ENCODE measurements around the gene TRAK2. TPM values are rescaled to one million over a fixed set of nuclear protein-coding genes. Genes with fewer than 3 reads are reported as not detected.
"Not testable (repeated sequence)": the region's sequence is repeated elsewhere in the genome, so short reads cannot be mapped to it uniquely, and the experiment has no call there.

TRAK2 gene
- total and polyA plus RNA-seq, 4 donors, result 35.9 to 128 (median 102) TPM

- Histone ChIP-seq H3K36me3 (ENCODE audit: control insufficient read depth in 1 of 2, insufficient read depth in 2 of 2, low read length in 1 of 2) (no peaks in the 10 kb centered on the region), H3K4me3 (ENCODE audit: low read length in 2 of 2) (no peak overlapping the region), H3K27me3 (ENCODE audit: control insufficient read depth in 1 of 2, insufficient read depth in 2 of 2, low read length in 1 of 2) (no peaks in the 10 kb centered on the region), H3K9me3 (ENCODE audit: control insufficient read depth, low read length) (no peaks in the 10 kb centered on the region), H3K27ac (ENCODE audit: low read depth in 1 of 2, low read length in 2 of 2) (no peak overlapping the region), H3K4me1 (ENCODE audit: control insufficient read depth in 1 of 2, insufficient read depth in 2 of 2, low read length in 2 of 2) (peaks cover 0 to 3% of the 10 kb centered on the region in 2 donors)
- intact Hi-C loops (cut with DNase I), result no loop called here
- ATAC-seq (ENCODE audit: low FRiP score) (no peak), DNase-seq (no peak)
- WGBS, 2 donors, result 78 to 82% methylated on average over 7 of the region's 7 CpGs
These were observed 9.8 kb downstream of the TRAK2 start for GRCh38 chr2:201441409-201441808.

- WGBS, 2 donors, result 54 to 60% methylated on average over 1 of the region's 1 CpG
- no peak for DNase-seq
- H3K4me1 ChIP-seq (ENCODE audit: control insufficient read depth in 1 of 2, insufficient read depth in 2 of 2, low read length in 2 of 2), result peaks cover 0 to 3% of the 10 kb centered on the region in 2 donors
- H3K27ac ChIP-seq (ENCODE audit: low read depth in 1 of 2, low read length in 2 of 2), result no peak overlapping the region
- intact Hi-C loops (cut with DNase I), result no loop called here
- H3K36me3 ChIP-seq (ENCODE audit: control insufficient read depth in 1 of 2, insufficient read depth in 2 of 2, low read length in 1 of 2), result no peaks in the 10 kb centered on the region
- H3K27me3 ChIP-seq (ENCODE audit: control insufficient read depth in 1 of 2, insufficient read depth in 2 of 2, low read length in 1 of 2), result no peaks in the 10 kb centered on the region
- no peak overlapping the region for H3K4me3 ChIP-seq (ENCODE audit: low read length in 2 of 2)
- ATAC-seq (ENCODE audit: low FRiP score), result no peak
- H3K9me3 ChIP-seq (ENCODE audit: control insufficient read depth, low read length), result no peaks in the 10 kb centered on the region
These were observed 11.1 kb downstream of the TRAK2 start for GRCh38 chr2:201440182-201440581.

- H3K9me3 ChIP-seq (ENCODE audit: control insufficient read depth, low read length); H3K36me3 ChIP-seq (ENCODE audit: control insufficient read depth in 1 of 2, insufficient read depth in 2 of 2, low read length in 1 of 2); H3K4me1 ChIP-seq (ENCODE audit: control insufficient read depth in 1 of 2, insufficient read depth in 2 of 2, low read length in 2 of 2); intact Hi-C loops (cut with DNase I); ATAC-seq (ENCODE audit: low FRiP score); H3K27ac ChIP-seq (ENCODE audit: low read depth in 1 of 2, low read length in 2 of 2); H3K27me3 ChIP-seq (ENCODE audit: control insufficient read depth in 1 of 2, insufficient read depth in 2 of 2, low read length in 1 of 2); DNase-seq; H3K4me3 ChIP-seq (ENCODE audit: low read length in 2 of 2): not testable (repeated sequence)
- 99 to 100% methylated on average over 1 of the region's 3 CpGs for WGBS, 2 donors
These were observed 11.8 kb downstream of the TRAK2 start for GRCh38 chr2:201439336-201439922.

GRCh38 chr2:201436141-201436540 is 15.1 kb downstream of the TRAK2 start:
- intact Hi-C loops (cut with DNase I), result no loop called here
- 96 to 97% methylated on average over 2 of the region's 2 CpGs for WGBS, 2 donors
- H3K4me1 ChIP-seq (ENCODE audit: control insufficient read depth in 1 of 2, insufficient read depth in 2 of 2, low read length in 2 of 2), result peaks cover 0 to 11% of the 10 kb centered on the region in 2 donors
- H3K27ac ChIP-seq (ENCODE audit: low read depth in 1 of 2, low read length in 2 of 2), result no peak overlapping the region
- DNase-seq (no peak), ATAC-seq (ENCODE audit: low FRiP score) (no peak)
- no peaks in the 10 kb centered on the region for H3K27me3 ChIP-seq (ENCODE audit: control insufficient read depth in 1 of 2, insufficient read depth in 2 of 2, low read length in 1 of 2)
- no peaks in the 10 kb centered on the region for H3K36me3 ChIP-seq (ENCODE audit: control insufficient read depth in 1 of 2, insufficient read depth in 2 of 2, low read length in 1 of 2)
- no peaks in the 10 kb centered on the region for H3K9me3 ChIP-seq (ENCODE audit: control insufficient read depth, low read length)
- H3K4me3 ChIP-seq (ENCODE audit: low read length in 2 of 2), result no peak overlapping the region

GRCh38 chr2:201433394-201433995 is 17.8 kb downstream of the TRAK2 start:
- H3K4me3 ChIP-seq (ENCODE audit: low read length in 2 of 2), result no peak overlapping the region
- WGBS, 2 donors, result 58 to 60% methylated on average over 11 of the region's 11 CpGs
- H3K4me1 ChIP-seq (ENCODE audit: control insufficient read depth in 1 of 2, insufficient read depth in 2 of 2, low read length in 2 of 2), result peaks cover 0 to 11% of the 10 kb centered on the region in 2 donors
- ATAC-seq (ENCODE audit: low FRiP score) (peak; percentile 19), DNase-seq (no peak)
- H3K27ac ChIP-seq (ENCODE audit: low read depth in 1 of 2, low read length in 2 of 2), result peak overlapping the region in 1 of 2 donors; percentile 58
- intact Hi-C loops (cut with DNase I), result no loop called here
- H3K27me3 ChIP-seq (ENCODE audit: control insufficient read depth in 1 of 2, insufficient read depth in 2 of 2, low read length in 1 of 2), result no peaks in the 10 kb centered on the region
- H3K36me3 ChIP-seq (ENCODE audit: control insufficient read depth in 1 of 2, insufficient read depth in 2 of 2, low read length in 1 of 2), result no peaks in the 10 kb centered on the region
- no peaks in the 10 kb centered on the region for H3K9me3 ChIP-seq (ENCODE audit: control insufficient read depth, low read length)

GRCh38 chr2:201432621-201433393 is 18.5 kb downstream of the TRAK2 start:
- WGBS, 2 donors, result 31 to 37% methylated on average over 5 of the region's 5 CpGs
- H3K9me3 ChIP-seq (ENCODE audit: control insufficient read depth, low read length), result no peaks in the 10 kb centered on the region
- H3K27me3 ChIP-seq (ENCODE audit: control insufficient read depth in 1 of 2, insufficient read depth in 2 of 2, low read length in 1 of 2), result no peaks in the 10 kb centered on the region
- peak overlapping the region in 1 of 2 donors; percentile 58 for H3K27ac ChIP-seq (ENCODE audit: low read depth in 1 of 2, low read length in 2 of 2)
- DNase-seq, result no peak
- H3K4me1 ChIP-seq (ENCODE audit: control insufficient read depth in 1 of 2, insufficient read depth in 2 of 2, low read length in 2 of 2), result peaks cover 0 to 11% of the 10 kb centered on the region in 2 donors
- intact Hi-C loops (cut with DNase I), result no loop called here
- H3K4me3 ChIP-seq (ENCODE audit: low read length in 2 of 2), result no peak overlapping the region
- no peaks in the 10 kb centered on the region for H3K36me3 ChIP-seq (ENCODE audit: control insufficient read depth in 1 of 2, insufficient read depth in 2 of 2, low read length in 1 of 2)
- ATAC-seq (ENCODE audit: low FRiP score), result peak; percentile 68

- peak overlapping the region in 1 of 2 donors; percentile 48 for H3K4me3 ChIP-seq (ENCODE audit: low read length in 2 of 2)
- H3K27me3 ChIP-seq (ENCODE audit: control insufficient read depth in 1 of 2, insufficient read depth in 2 of 2, low read length in 1 of 2), result no peaks in the 10 kb centered on the region
- H3K9me3 ChIP-seq (ENCODE audit: control insufficient read depth, low read length), result no peaks in the 10 kb centered on the region
- DNase-seq (no peak), ATAC-seq (ENCODE audit: low FRiP score) (peak; percentile 19)
- peak overlapping the region in 1 of 2 donors; percentile 67 for H3K27ac ChIP-seq (ENCODE audit: low read depth in 1 of 2, low read length in 2 of 2)
- H3K4me1 ChIP-seq (ENCODE audit: control insufficient read depth in 1 of 2, insufficient read depth in 2 of 2, low read length in 2 of 2), result peaks cover 0 to 11% of the 10 kb centered on the region in 2 donors
- intact Hi-C loops (cut with DNase I), result no loop called here
- no peaks in the 10 kb centered on the region for H3K36me3 ChIP-seq (ENCODE audit: control insufficient read depth in 1 of 2, insufficient read depth in 2 of 2, low read length in 1 of 2)
- 6 to 9% methylated on average over 4 of the region's 4 CpGs for WGBS, 2 donors
These were observed 19.1 kb downstream of the TRAK2 start for GRCh38 chr2:201432038-201432620.

- 76 to 79% methylated on average over 5 of the region's 5 CpGs for WGBS, 2 donors
- Histone ChIP-seq H3K4me1 (ENCODE audit: control insufficient read depth in 1 of 2, insufficient read depth in 2 of 2, low read length in 2 of 2) (peaks cover 2 to 11% of the 10 kb centered on the region in 2 donors), H3K27me3 (ENCODE audit: control insufficient read depth in 1 of 2, insufficient read depth in 2 of 2, low read length in 1 of 2) (no peaks in the 10 kb centered on the region), H3K9me3 (ENCODE audit: control insufficient read depth, low read length) (no peaks in the 10 kb centered on the region), H3K36me3 (ENCODE audit: control insufficient read depth in 1 of 2, insufficient read depth in 2 of 2, low read length in 1 of 2) (no peaks in the 10 kb centered on the region), H3K4me3 (ENCODE audit: low read length in 2 of 2) (no peak overlapping the region), H3K27ac (ENCODE audit: low read depth in 1 of 2, low read length in 2 of 2) (no peak overlapping the region)
- no peak for ATAC-seq (ENCODE audit: low FRiP score)
- intact Hi-C loops (cut with DNase I), result no loop called here
- no peak for DNase-seq
These were observed 20.4 kb downstream of the TRAK2 start for GRCh38 chr2:201430839-201431238.

Measured in aorta (tissue), 5 donors.